HEK293T (cell line): Measurements from ENCODE around the gene LIPK.
"Not testable (repeated sequence)": the region's sequence is repeated elsewhere in the genome, so short reads cannot be mapped to it uniquely, and the experiment has no call there.

Experiments used
- CTCF ChIA-PET: fragments of 350-600 bp; formaldehyde crosslinking; extraction: SDS; loops from one replicate; lab custom pipeline; 2021; ENCODE audit warnings: antibody characterized with exemption, inconsistent platforms; lab: Yijun Ruan, JAX
- POLR2A ChIA-PET: fragments of 350-600 bp; formaldehyde crosslinking; extraction: SDS; loops from one replicate; lab custom pipeline; 2020; ENCODE audit warnings: antibody characterized with exemption, inconsistent platforms; lab: Yijun Ruan, JAX
- DNase-seq: peaks from one replicate; pipeline ENCODE4 v3.0.0; 2012; ENCODE audit warnings: mixed read lengths; ENCODE audit errors: extremely low spot score
- ARNT ChIP-seq: fragments of 450-650 bp; IDR thresholded peaks from 2 replicates; pipeline ENCODE4 v1.6.1; 2017; ENCODE audit warnings: mild to moderate bottlenecking
- BHLHE40 ChIP-seq: fragments of 450-650 bp; IDR thresholded peaks from 2 replicates; pipeline ENCODE4 v1.6.1; 2016; ENCODE audit warnings: mild to moderate bottlenecking, moderate library complexity, borderline replicate concordance
- CTBP1 ChIP-seq: fragments of 450-650 bp; IDR thresholded peaks from 2 replicates; pipeline ENCODE4 v1.6.1; 2016; ENCODE audit warnings: borderline replicate concordance
- ELF4 ChIP-seq: fragments of 450-650 bp; IDR thresholded peaks from 2 replicates; pipeline ENCODE4 v1.6.1; 2017; ENCODE audit warnings: antibody characterized with exemption
- FOXA1 ChIP-seq: fragments of 450-650 bp; IDR thresholded peaks from 2 replicates; pipeline ENCODE4 v1.6.1; 2016; ENCODE audit warnings: mild to moderate bottlenecking
- FOXK2 ChIP-seq: fragments of 450-650 bp; IDR thresholded peaks from 2 replicates; pipeline ENCODE4 v1.6.1; 2016; ENCODE audit warnings: mild to moderate bottlenecking
- FOXM1 ChIP-seq: fragments of 450-650 bp; IDR thresholded peaks from 2 replicates; pipeline ENCODE4 v1.6.1; 2017; ENCODE audit warnings: mild to moderate bottlenecking, borderline replicate concordance
- HDGF ChIP-seq: fragments of 450-650 bp; IDR thresholded peaks from 2 replicates; pipeline ENCODE4 v1.6.1; 2017; ENCODE audit warnings: antibody characterized with exemption, borderline replicate concordance
- L3MBTL2 ChIP-seq: fragments of 450-650 bp; conservative IDR thresholded peaks from 2 replicates; pipeline ENCODE4 v1.6.1; 2016; ENCODE audit warnings: mild to moderate bottlenecking
- LEF1 ChIP-seq: fragments of 450-650 bp; IDR thresholded peaks from 2 replicates; pipeline ENCODE4 v1.6.1; 2017; ENCODE audit warnings: mild to moderate bottlenecking, borderline replicate concordance
- NFRKB ChIP-seq: fragments of 450-650 bp; IDR thresholded peaks from 2 replicates; pipeline ENCODE4 v1.6.1; 2016; ENCODE audit warnings: mild to moderate bottlenecking, moderate library complexity
- SP1 ChIP-seq: fragments of 450-650 bp; IDR thresholded peaks from 2 replicates; pipeline ENCODE4 v1.6.1; 2017
- SUZ12 ChIP-seq: fragments of 450-650 bp; IDR thresholded peaks from 2 replicates; pipeline ENCODE4 v1.6.1; 2016; ENCODE audit warnings: mild to moderate bottlenecking
- TARDBP ChIP-seq: fragments of 450-650 bp; IDR thresholded peaks from 2 replicates; pipeline ENCODE4 v1.6.1; 2016
- ZNF384 ChIP-seq: fragments of 450-650 bp; IDR thresholded peaks from 2 replicates; pipeline ENCODE4 v1.6.1; 2016
- TF ChIP-seq, protein P1 (sequence below): fragments of 450-650 bp; IDR thresholded peaks from 2 replicates; pipeline ENCODE4 v1.6.1; 2016

Gene LIPK, protein sequence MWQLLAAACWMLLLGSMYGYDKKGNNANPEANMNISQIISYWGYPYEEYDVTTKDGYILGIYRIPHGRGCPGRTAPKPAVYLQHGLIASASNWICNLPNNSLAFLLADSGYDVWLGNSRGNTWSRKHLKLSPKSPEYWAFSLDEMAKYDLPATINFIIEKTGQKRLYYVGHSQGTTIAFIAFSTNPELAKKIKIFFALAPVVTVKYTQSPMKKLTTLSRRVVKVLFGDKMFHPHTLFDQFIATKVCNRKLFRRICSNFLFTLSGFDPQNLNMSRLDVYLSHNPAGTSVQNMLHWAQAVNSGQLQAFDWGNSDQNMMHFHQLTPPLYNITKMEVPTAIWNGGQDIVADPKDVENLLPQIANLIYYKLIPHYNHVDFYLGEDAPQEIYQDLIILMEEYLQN

DNA sequence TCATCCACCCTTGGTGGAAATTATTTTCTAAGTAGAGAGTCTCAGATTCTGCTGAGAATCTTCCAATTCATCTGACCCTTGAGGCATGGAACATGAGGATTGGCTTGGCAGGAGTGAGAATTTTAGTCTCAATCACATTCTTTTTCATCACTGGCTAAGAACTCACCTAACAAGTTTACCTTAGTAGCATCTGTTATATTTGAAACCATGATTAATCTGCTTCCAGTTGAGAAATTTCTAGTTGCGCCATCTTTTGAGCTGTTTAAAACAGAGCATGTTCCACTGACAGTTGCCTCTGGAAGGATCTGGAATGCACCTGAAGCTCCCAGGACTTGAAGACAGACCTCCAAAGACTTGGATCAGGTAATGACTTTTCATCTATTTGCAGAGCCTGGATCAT is at the start of gene LIPK:
TSS of gene LIPK (plus strand) at position 292 of the 400 bp plus-strand sequence. CDS start 18,295 bp downstream, outside the sequence.
- CTCF ChIA-PET, result no interaction called here
- TF ChIP-seq BHLHE40 (no peak), FOXM1 (no peak), LEF1 (no peak), CTBP1 (no peak), SP1 (no peak), TARDBP (no peak), HDGF (no peak), ARNT (no peak), SUZ12 (no peak), FOXK2 (no peak)
- TF ChIP-seq, protein P1, sequence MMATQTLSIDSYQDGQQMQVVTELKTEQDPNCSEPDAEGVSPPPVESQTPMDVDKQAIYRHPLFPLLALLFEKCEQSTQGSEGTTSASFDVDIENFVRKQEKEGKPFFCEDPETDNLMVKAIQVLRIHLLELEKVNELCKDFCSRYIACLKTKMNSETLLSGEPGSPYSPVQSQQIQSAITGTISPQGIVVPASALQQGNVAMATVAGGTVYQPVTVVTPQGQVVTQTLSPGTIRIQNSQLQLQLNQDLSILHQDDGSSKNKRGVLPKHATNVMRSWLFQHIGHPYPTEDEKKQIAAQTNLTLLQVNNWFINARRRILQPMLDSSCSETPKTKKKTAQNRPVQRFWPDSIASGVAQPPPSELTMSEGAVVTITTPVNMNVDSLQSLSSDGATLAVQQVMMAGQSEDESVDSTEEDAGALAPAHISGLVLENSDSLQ, result no peak
- DNase-seq, result no peak
- POLR2A ChIA-PET, result no interaction called here

DNA sequence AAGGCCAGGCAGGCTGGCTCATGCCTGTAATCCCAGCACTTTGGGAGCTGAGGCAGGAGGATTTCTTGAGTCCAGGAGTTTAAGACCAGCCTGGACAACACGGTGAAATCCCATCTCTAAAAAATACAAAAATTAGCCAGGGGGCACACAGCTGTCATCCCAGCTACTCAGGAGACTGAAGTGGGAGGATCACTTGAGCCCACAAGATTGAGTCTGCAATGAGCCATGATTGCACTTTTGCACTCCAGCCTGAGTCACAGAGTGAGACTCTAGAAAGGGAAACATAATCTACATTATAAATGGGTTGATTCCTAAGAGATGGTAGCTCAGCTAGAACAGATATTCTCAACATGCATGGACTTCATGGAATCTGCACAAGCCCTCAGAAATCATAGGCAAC is 48.1 kb upstream of the LIPK start:
- POLR2A ChIA-PET, result no interaction called here
- no peak for DNase-seq

DNA sequence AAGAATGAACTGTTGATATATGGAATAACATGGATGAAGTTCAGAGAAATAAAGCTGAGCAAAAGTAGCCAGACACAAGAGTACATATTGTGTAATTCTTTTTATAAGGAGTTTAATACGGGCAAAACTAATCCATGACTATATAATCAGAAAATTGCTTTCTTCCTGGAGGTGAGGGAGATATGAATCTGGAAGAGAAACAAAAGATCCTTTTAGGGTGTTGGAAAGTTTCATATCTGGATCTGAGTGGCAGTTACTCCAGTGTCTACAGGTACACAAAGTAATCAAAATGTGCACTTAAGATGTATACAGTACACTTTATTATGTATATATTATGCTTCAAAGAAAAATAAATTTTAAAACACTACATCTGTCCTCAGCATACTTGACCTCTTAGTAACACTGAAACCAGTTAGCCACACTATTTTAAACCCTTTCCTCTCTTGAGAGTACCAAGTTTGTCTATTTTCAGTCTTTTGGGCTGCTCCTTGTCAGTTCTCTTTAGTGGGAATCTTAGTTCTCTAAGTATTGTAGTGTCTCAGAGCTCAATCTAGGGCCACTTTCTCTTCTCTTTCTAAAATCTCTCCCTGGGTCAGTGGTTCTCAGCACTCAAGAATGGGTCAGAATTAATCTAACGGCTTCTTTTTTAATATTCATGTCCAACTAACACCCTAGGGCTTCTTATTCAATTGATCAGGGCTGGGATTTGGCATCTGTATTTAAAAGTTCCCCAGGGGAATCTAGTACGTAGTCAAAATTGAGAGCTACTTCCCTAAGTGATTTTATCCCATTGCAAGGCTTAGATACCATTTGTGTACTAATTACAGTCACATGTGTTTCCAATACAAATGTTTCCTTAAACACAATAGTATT is 46.1 kb upstream of the LIPK start:
- TF ChIP-seq, protein P1, result no peak
- no peak for TF ChIP-seq TARDBP
- no peak for TF ChIP-seq FOXM1
- TF ChIP-seq CTBP1, result no peak
- no peak for TF ChIP-seq HDGF
- TF ChIP-seq LEF1, result no peak
- no peak for TF ChIP-seq BHLHE40
- TF ChIP-seq L3MBTL2, result no peak
- no peak for TF ChIP-seq ZNF384
- CTCF ChIA-PET, result interaction anchor here (0.9 kb wide), 1 partner anchor 95 kb away, joined by 6 read pairs; no protein-coding TSS in a partner anchor
- POLR2A ChIA-PET, result no interaction called here
- DNase-seq, result no peak

More for the DNA sequence above, 48.1 kb upstream of the LIPK start:
- CTCF ChIA-PET, result no interaction called here
- TF ChIP-seq TARDBP (no peak), HDGF (no peak), ELF4 (no peak), SP1 (no peak), LEF1 (no peak), SUZ12 (no peak), CTBP1 (no peak)

DNA sequence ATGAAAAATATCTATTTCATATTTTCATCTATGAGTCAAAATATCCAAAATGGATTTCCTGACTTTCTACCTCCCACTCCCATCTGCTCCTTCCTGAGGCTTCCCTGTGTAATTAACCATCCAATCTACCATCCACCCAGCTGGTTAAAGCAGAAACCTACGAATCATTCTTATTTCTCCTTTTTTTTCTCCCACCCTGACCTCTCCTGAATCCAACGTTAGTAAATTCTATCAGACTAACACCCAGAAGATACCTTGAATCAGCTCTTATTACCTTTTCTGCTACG is 45.5 kb upstream of the LIPK start:
- CTCF ChIA-PET, result interaction anchor here (0.9 kb wide), 1 partner anchor 95 kb away, joined by 6 read pairs; no protein-coding TSS in a partner anchor
- POLR2A ChIA-PET, result no interaction called here
- TF ChIP-seq LEF1, result no peak
- TF ChIP-seq HDGF, result no peak
- TF ChIP-seq, protein P1, result no peak
- TF ChIP-seq FOXA1, result no peak
- no peak for TF ChIP-seq ZNF384
- no peak for TF ChIP-seq NFRKB
- TF ChIP-seq ELF4, result no peak
- TF ChIP-seq CTBP1, result no peak
- TF ChIP-seq SP1, result no peak
- no peak for TF ChIP-seq L3MBTL2
- TF ChIP-seq TARDBP, result no peak
- TF ChIP-seq ARNT, result no peak
- TF ChIP-seq FOXK2, result no peak

DNA sequence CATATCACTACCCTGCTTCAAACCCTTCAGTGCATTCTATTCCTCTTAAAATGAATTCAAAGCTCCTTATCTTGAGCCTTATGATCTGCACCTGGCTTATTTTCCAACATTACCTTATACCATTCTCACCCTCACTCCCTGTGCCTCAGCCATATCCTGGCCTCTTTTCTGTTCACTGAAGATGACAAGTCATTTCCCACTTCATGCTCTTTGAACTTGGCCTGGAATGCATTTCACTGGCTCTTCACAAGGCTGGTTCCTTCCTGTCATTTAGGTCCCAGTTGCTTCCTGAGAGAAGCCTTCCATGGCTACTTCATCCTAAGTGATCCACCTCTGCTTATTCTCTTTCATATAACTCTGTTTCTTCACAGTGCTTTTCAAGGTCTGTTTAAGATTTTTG is 45.0 kb upstream of the LIPK start:
- CTCF ChIA-PET, result interaction anchor here (0.9 kb wide), 1 partner anchor 96 kb away, joined by 6 read pairs; no protein-coding TSS in a partner anchor
- TF ChIP-seq ELF4 (no peak), TARDBP (no peak), L3MBTL2 (no peak)
- POLR2A ChIA-PET, result no interaction called here
- DNase-seq, result no peak

More for the DNA sequence above, 45.5 kb upstream of the LIPK start:
- no peak for DNase-seq

DNA sequence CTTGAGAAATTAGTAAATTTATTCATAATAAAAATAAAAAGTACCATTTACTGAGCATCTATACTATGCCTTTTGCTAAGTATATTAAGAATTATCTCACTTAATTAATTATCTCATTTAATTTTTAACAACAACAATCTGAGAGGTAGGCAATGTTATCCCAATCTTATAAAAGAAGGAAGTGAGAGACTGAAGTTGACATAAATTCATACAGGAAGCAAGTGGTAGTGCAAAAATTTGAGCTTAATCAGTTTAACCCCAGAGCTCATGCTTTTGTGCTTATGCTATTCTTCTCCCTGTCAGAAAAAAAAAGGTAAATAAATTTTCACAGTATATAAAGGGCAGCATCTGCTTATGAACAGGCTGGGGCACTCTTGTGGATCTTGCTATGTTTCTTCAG is 44.5 kb upstream of the LIPK start:
- CTCF ChIA-PET, result no interaction called here
- no peak for DNase-seq
- TF ChIP-seq TARDBP (no peak), NFRKB (no peak), L3MBTL2 (no peak), SUZ12 (no peak)
- POLR2A ChIA-PET, result no interaction called here

DNA sequence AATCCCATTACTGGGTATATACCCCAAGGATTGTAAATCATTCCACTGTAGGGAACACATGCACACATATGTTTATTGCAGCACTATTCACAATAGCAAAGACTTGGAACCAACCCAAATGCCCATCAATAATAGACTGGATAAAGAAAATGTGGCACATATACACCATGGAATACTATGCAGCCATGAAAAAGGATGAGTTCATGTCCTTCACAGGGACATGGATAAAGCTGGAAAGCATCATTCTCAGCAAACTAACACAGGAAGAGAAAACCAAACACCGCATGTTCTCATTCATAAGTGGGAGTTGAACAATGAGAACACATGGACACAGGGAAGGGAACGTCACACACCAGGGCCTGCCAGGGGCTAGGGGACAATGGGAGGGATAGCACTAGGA is 42.9 kb upstream of the LIPK start:
- POLR2A ChIA-PET, DNase-seq, CTCF ChIA-PET: not testable (repeated sequence)
